A673 (cell line): ENCODE data around the gene TUBA4B. TPM values are rescaled to one million over a fixed set of nuclear protein-coding genes. Genes with fewer than 3 reads are reported as not detected.

Experiments used
- BruUV-seq: library from RNA; stranded (reverse); fragments of 400-500 nt; replicated peaks from 2 replicates; lab custom pipeline; 2021; lab: Mats Ljungman, UMichigan
- CTCF ChIA-PET: fragments of 300-600 bp; sonication (Branson Sonifier 250); formaldehyde crosslinking; loops from one replicate; lab custom pipeline; 2022; ENCODE audit warnings: antibody characterized with exemption; lab: Charles Lee
- POLR2A ChIA-PET: fragments of 300-600 bp; sonication (Branson Sonifier 250); formaldehyde crosslinking; loops from one replicate; lab custom pipeline; 2022; ENCODE audit warnings: antibody characterized with exemption; ENCODE audit not compliant: low non-redundant PET; lab: Charles Lee
- DNase-seq: peaks from one replicate; pipeline ENCODE4 v3.0.0-alpha.2; 2015; ENCODE audit warnings: low spot score
- H3K27ac ChIP-seq: fragments of 200-600 bp; sonication (generic); 2 replicates; pipeline ENCODE4 v1.5.1; 2016; ENCODE audit warnings: mixed run types, low read depth, mild to moderate bottlenecking, mixed read lengths, antibody characterized with exemption, low read length; ENCODE audit not compliant: poor library complexity, severe bottlenecking
- H3K27me3 ChIP-seq: fragments of 200-600 bp; sonication (generic); replicated peaks from 2 replicates; pipeline ENCODE4 v1.6.1; 2017; ENCODE audit warnings: mixed run types, low read depth, mild to moderate bottlenecking, mixed read lengths, antibody characterized with exemption, low read length; ENCODE audit not compliant: insufficient read depth, poor library complexity
- H3K36me3 ChIP-seq: fragments of 200-600 bp; sonication (generic); 2 replicates; pipeline ENCODE4 v1.6.1; 2016; ENCODE audit warnings: mixed run types, mild to moderate bottlenecking, mixed read lengths, antibody characterized with exemption, low read length; ENCODE audit not compliant: insufficient read depth, poor library complexity, severe bottlenecking
- H3K4me1 ChIP-seq: fragments of 200-600 bp; sonication (generic); 2 replicates; pipeline ENCODE4 v1.6.1; 2017; ENCODE audit warnings: mixed run types, mild to moderate bottlenecking, mixed read lengths, antibody characterized with exemption, low read length; ENCODE audit not compliant: insufficient read depth, poor library complexity, severe bottlenecking
- H3K4me3 ChIP-seq: fragments of 200-600 bp; sonication (generic); 2 replicates; pipeline ENCODE4 v1.5.1; 2016; ENCODE audit warnings: low read depth, mixed run types, mild to moderate bottlenecking, mixed read lengths, low read length; ENCODE audit not compliant: poor library complexity, severe bottlenecking
- H3K9me3 ChIP-seq: fragments of 200-600 bp; sonication (generic); 2 replicates; pipeline ENCODE4 v1.6.1; 2016; ENCODE audit warnings: mixed run types, low read depth, mild to moderate bottlenecking, mixed read lengths, antibody characterized with exemption, low read length; ENCODE audit not compliant: poor library complexity, severe bottlenecking
- EZH2 ChIP-seq: fragments of 200-600 bp; sonication (generic); IDR thresholded peaks from 2 replicates; pipeline ENCODE4 v1.6.1; 2017; ENCODE audit warnings: borderline replicate concordance, low read depth, mild to moderate bottlenecking, mixed read lengths, antibody characterized with exemption, low read length; ENCODE audit not compliant: poor library complexity, severe bottlenecking
- intact Hi-C: fragments of 100-400 bp; cut with micrococcal nuclease; formaldehyde crosslinking; loops from one replicate; pipeline ENCODE4 v1.10.0; 2022; ENCODE audit not compliant: unreplicated experiment
- total RNA-seq: library from RNA; stranded (reverse); gene quantifications from 2 replicates; pipeline ENCODE4 v1.2.3, GENCODE V29; 2021
- TF ChIP-seq, protein P1 (sequence below): fragments of 300-800, 200-600 bp; sonication (generic); conservative IDR thresholded peaks from 2 replicates; pipeline ENCODE4 v1.5.1; 2017; ENCODE audit warnings: low read depth, mild to moderate bottlenecking, antibody characterized with exemption, low read length, moderate library complexity, mixed read lengths

TUBA4B gene
- total RNA-seq, 1 experiment from 2014 or later: not detected

DNA sequence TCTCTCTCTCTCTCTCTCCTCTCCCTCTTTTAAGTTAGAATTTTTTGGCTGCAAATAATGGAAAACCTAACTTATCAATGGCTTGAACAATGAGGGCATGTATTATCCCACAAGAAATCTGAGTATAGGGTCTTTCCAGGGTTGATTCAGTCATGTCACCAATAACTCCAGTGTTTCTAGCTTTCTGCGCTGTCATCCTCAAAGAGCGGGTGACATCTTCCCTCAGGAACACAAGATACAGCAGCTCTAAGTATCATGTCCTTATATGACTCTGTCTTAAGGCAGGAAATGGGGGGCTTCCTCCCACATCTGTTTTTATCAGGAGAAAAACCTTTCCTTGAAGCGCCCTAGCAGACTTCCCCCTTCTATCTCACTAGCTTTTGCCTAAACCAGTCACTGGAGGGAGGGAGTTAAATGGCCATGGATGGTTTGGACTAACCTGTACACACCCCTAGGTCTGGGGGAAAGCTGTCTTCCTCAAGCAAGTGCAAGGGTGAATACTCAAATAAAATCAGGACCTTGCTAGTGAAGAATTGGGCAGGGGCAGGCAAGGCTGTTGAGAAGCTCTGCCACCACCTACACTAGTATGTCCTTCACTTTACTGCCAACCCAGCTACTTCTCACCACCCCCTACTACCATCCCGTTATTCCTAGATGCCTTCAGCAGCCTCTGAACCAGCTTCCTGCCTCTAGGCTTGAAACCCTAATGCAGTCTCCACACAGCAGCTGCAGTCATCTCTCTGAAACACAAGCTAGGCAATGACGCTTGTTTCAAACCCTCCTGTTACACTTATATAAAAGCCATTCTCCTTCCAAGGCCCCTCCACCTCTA lies 8.2 kb downstream of the TUBA4B start:
- Histone ChIP-seq H3K27ac (no peak overlapping the region), H3K36me3 (no peaks in the 10 kb centered on the region), H3K9me3 (no peaks in the 10 kb centered on the region), H3K4me3 (no peak overlapping the region), H3K27me3 (peaks cover 3% of the 10 kb centered on the region), H3K4me1 (no peaks in the 10 kb centered on the region)
- DNase-seq: no peak
- POLR2A ChIA-PET: no interaction called here
- TF ChIP-seq, protein P1, sequence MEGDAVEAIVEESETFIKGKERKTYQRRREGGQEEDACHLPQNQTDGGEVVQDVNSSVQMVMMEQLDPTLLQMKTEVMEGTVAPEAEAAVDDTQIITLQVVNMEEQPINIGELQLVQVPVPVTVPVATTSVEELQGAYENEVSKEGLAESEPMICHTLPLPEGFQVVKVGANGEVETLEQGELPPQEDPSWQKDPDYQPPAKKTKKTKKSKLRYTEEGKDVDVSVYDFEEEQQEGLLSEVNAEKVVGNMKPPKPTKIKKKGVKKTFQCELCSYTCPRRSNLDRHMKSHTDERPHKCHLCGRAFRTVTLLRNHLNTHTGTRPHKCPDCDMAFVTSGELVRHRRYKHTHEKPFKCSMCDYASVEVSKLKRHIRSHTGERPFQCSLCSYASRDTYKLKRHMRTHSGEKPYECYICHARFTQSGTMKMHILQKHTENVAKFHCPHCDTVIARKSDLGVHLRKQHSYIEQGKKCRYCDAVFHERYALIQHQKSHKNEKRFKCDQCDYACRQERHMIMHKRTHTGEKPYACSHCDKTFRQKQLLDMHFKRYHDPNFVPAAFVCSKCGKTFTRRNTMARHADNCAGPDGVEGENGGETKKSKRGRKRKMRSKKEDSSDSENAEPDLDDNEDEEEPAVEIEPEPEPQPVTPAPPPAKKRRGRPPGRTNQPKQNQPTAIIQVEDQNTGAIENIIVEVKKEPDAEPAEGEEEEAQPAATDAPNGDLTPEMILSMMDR: no peak
- no peak for TF ChIP-seq EZH2
- BruUV-seq: no TSS peak
- intact Hi-C loops: no loop called here
- CTCF ChIA-PET: interaction anchor here (1.2 kb wide), 1 partner anchor 17 kb away, joined by 5 read pairs; no protein-coding TSS in a partner anchor

DNA sequence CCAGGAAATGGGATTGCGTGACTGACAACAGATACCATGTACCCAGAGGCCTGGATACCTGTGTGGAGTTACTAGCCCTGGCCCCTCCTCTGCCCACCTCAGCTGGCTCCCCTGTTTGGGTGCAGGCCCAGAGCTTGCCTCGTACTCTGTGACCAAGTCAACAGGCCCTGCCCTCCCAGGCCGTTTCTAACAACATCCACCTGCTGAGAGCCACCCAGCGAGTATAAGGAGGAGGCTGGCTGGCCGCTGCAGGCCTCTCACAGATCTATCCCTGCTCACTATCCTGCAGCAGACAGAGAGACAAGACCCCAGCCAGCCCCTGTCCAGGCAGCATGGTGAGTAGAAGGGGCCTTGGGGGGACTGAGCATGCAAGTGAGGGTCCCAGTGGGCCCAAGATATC lies 13.2 kb downstream of the TUBA4B start:
- Histone ChIP-seq H3K27ac (no peak overlapping the region), H3K9me3 (no peaks in the 10 kb centered on the region), H3K27me3 (no peaks in the 10 kb centered on the region), H3K4me3 (no peak overlapping the region), H3K4me1 (no peaks in the 10 kb centered on the region), H3K36me3 (no peaks in the 10 kb centered on the region)
- no TSS peak for BruUV-seq
- no peak for DNase-seq
- ChIA-PET CTCF (no interaction called here), POLR2A (no interaction called here)
- TF ChIP-seq, protein P1: no peak
- no peak for TF ChIP-seq EZH2
- intact Hi-C loops: no loop called here

DNA sequence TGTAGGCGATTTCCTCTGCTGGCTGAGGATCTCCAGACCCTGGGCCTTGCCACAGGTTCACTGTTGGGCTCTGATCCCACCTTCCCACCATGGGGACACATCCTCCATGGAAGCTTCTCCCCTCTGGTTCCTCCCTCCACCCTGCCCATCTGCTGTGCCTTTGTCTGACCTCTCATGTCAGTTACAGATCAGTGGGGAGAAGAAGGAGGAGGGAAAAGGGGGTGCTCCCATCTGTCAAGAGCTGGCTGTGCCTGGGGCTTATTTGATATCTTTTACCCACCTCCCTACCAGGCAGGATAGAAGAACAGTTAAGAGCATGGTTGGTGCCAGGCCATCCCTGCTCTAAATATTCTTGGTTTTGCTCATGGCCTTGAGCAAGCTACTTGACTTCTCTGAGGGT lies 13.8 kb downstream of the TUBA4B start:
- TF ChIP-seq, protein P1: no peak
- TF ChIP-seq EZH2: no peak
- ChIA-PET CTCF (no interaction called here), POLR2A (no interaction called here)
- DNase-seq: no peak
- no peaks in the 10 kb centered on the region for H3K9me3 ChIP-seq
- no peak overlapping the region for H3K27ac ChIP-seq
- intact Hi-C loops: no loop called here
- no peaks in the 10 kb centered on the region for H3K4me1 ChIP-seq
- no peaks in the 10 kb centered on the region for H3K27me3 ChIP-seq
- BruUV-seq: no TSS peak
- no peak overlapping the region for H3K4me3 ChIP-seq
- no peaks in the 10 kb centered on the region for H3K36me3 ChIP-seq
